Measurements from ENCODE around the gene ZBTB7C. TPM values are rescaled to one million over a fixed set of nuclear protein-coding genes. Genes with fewer than 3 reads are reported as not detected.

Gene ZBTB7C
- total RNA-seq, 2 experiments from 2014 or later, result not detected

- CTCF ChIA-PET (ENCODE audit: unreplicated experiment), result no interaction called here
- H3K4me3 ChIP-seq (ENCODE audit: low read depth, low read length, poor library complexity, severe bottlenecking), result no peak overlapping the region
- H3K27ac ChIP-seq (ENCODE audit: low read depth, low read length, poor library complexity, severe bottlenecking), result no peak overlapping the region
- no TSS peak for BruUV-seq (replicated peaks)
- TF ChIP-seq CTCF (conservative IDR thresholded peaks at IDR 0.05; ENCODE audit: low read length) (no peak), EZH2phosphoT487 (IDR thresholded peaks at IDR 0.05; ENCODE audit: borderline replicate concordance, low read depth, low read length) (no peak)
- no peaks in the 10 kb centered on the region for H3K36me3 ChIP-seq (ENCODE audit: insufficient read depth, low read length)
- H3K4me1 ChIP-seq (ENCODE audit: insufficient read depth, low read length, poor library complexity, severe bottlenecking), result no peaks in the 10 kb centered on the region
- H2AFZ ChIP-seq (ENCODE audit: low read length), result no peak overlapping the region
- no peaks in the 10 kb centered on the region for H3K9me2 ChIP-seq (ENCODE audit: insufficient read depth, low read length)
- no peak for DNase-seq (ENCODE audit: low spot score)
- no peaks in the 10 kb centered on the region for H4K20me1 ChIP-seq (ENCODE audit: insufficient read depth, low read length)
- no peak overlapping the region for H3K4me2 ChIP-seq (ENCODE audit: low read length)
- intact Hi-C loops (cut with micrococcal nuclease; ENCODE audit: unreplicated experiment), result no loop called here
- POLR2A ChIA-PET, result no interaction called here
- H3K9me3 ChIP-seq (ENCODE audit: low read length), result no peaks in the 10 kb centered on the region
- H3K79me2 ChIP-seq (ENCODE audit: insufficient read depth, low read depth, low read length), result no peaks in the 10 kb centered on the region
Measured at GRCh38 chr18:48375150-48375800, 33.9 kb downstream of the ZBTB7C start.

GRCh38 chr18:48374423-48375149 lies 34.6 kb downstream of the ZBTB7C start:
- Histone ChIP-seq H3K9me2 (ENCODE audit: insufficient read depth, low read length) (no peaks in the 10 kb centered on the region), H3K36me3 (ENCODE audit: insufficient read depth, low read length) (no peaks in the 10 kb centered on the region), H3K79me2 (ENCODE audit: insufficient read depth, low read depth, low read length) (no peaks in the 10 kb centered on the region), H3K9me3 (ENCODE audit: low read length) (no peaks in the 10 kb centered on the region), H3K4me3 (ENCODE audit: low read depth, low read length, poor library complexity, severe bottlenecking) (no peak overlapping the region), H2AFZ (ENCODE audit: low read length) (no peak overlapping the region), H3K4me2 (ENCODE audit: low read length) (no peak overlapping the region), H3K27ac (ENCODE audit: low read depth, low read length, poor library complexity, severe bottlenecking) (no peak overlapping the region), H3K4me1 (ENCODE audit: insufficient read depth, low read length, poor library complexity, severe bottlenecking) (no peaks in the 10 kb centered on the region), H4K20me1 (ENCODE audit: insufficient read depth, low read length) (no peaks in the 10 kb centered on the region)
- TF ChIP-seq EZH2phosphoT487 (IDR thresholded peaks at IDR 0.05; ENCODE audit: borderline replicate concordance, low read depth, low read length), result no peak
- no peak for TF ChIP-seq CTCF (conservative IDR thresholded peaks at IDR 0.05; ENCODE audit: low read length)
- ChIA-PET POLR2A (no interaction called here), CTCF (ENCODE audit: unreplicated experiment) (no interaction called here)
- BruUV-seq (replicated peaks), result no TSS peak
- intact Hi-C loops (cut with micrococcal nuclease; ENCODE audit: unreplicated experiment), result no loop called here
- no peak for DNase-seq (ENCODE audit: low spot score)

All from OCI-LY7 (cell line).